ENCODE results near the gene S100A10. TPM values are rescaled to one million over a fixed set of nuclear protein-coding genes. Genes with fewer than 3 reads are reported as not detected.

Gene S100A10
- total and polyA plus RNA-seq, 4 donors, result 7.0 to 99.5 (median 35.4) TPM

- DNase-seq (ENCODE audit: low spot score), result no peak
- H3K27ac ChIP-seq (ENCODE audit: low read depth in 1 of 2, low read length in 2 of 2), result no peak overlapping the region
- WGBS, result 78% methylated on average over 1 of the region's 1 CpG
- H3K9ac ChIP-seq (ENCODE audit: low read depth in 1 of 2, low read length in 2 of 2), result no peak overlapping the region
- TF ChIP-seq TAF1 (conservative IDR thresholded peaks at IDR 0.05) (no peak), CTCF (IDR thresholded peaks at IDR 0.05; ENCODE audit: low read depth, low read length, missing input control) (no peak), JUND (IDR thresholded peaks at IDR 0.05) (no peak), MAX (IDR thresholded peaks at IDR 0.05) (no peak), EGR1 (IDR thresholded peaks at IDR 0.05; ENCODE audit: low read depth in 2 of 2) (no peak), HNF4A (conservative IDR thresholded peaks at IDR 0.05) (no peak), NR2F2 (IDR thresholded peaks at IDR 0.05) (no peak), YY1 (IDR thresholded peaks at IDR 0.05) (no peak), FOXA2 (IDR thresholded peaks at IDR 0.05) (no peak), ZBTB33 (IDR thresholded peaks at IDR 0.05) (no peak)
- H3K36me3 ChIP-seq (ENCODE audit: control insufficient read depth in 4 of 4, insufficient read depth in 3 of 4, low read depth in 1 of 4, low read length in 3 of 4), result no peaks in the 10 kb centered on the region
- peaks cover 0 to 1% (median 0%) of the 10 kb centered on the region in 4 donors for H3K4me1 ChIP-seq (ENCODE audit: control insufficient read depth in 4 of 4, insufficient read depth in 4 of 4, low read length in 3 of 4)
- H3K4me3 ChIP-seq (ENCODE audit: low read depth in 1 of 3, low read length in 3 of 3), result no peak overlapping the region
- no peaks in the 10 kb centered on the region for H3K27me3 ChIP-seq (ENCODE audit: control insufficient read depth in 4 of 4, insufficient read depth in 4 of 4, low read length in 3 of 4)
- no peaks in the 10 kb centered on the region for H3K9me3 ChIP-seq (ENCODE audit: control insufficient read depth in 4 of 4, low read length in 3 of 4)
Measured at GRCh38 chr1:151942882-151943281, 50.8 kb downstream of the S100A10 start.

GRCh38 chr1:151940541-151940940 is 53.1 kb downstream of the S100A10 start:
- no peak overlapping the region for H3K9ac ChIP-seq (ENCODE audit: low read depth in 1 of 2, low read length in 2 of 2)
- H3K36me3 ChIP-seq (ENCODE audit: control insufficient read depth in 4 of 4, insufficient read depth in 3 of 4, low read depth in 1 of 4, low read length in 3 of 4), result no peaks in the 10 kb centered on the region
- 54% methylated on average over 1 of the region's 1 CpG for WGBS
- TF ChIP-seq ATF3 (IDR thresholded peaks at IDR 0.05), result no peak
- no peak for TF ChIP-seq MAX (IDR thresholded peaks at IDR 0.05)
- no peak for TF ChIP-seq TAF1 (conservative IDR thresholded peaks at IDR 0.05)
- H3K9me3 ChIP-seq (ENCODE audit: control insufficient read depth in 4 of 4, low read length in 3 of 4), result no peaks in the 10 kb centered on the region
- no peak overlapping the region for H3K4me3 ChIP-seq (ENCODE audit: low read depth in 1 of 3, low read length in 3 of 3)
- peaks cover 0 to 5% (median 3%) of the 10 kb centered on the region in 4 donors for H3K4me1 ChIP-seq (ENCODE audit: control insufficient read depth in 4 of 4, insufficient read depth in 4 of 4, low read length in 3 of 4)
- H3K27ac ChIP-seq (ENCODE audit: low read depth in 1 of 2, low read length in 2 of 2), result no peak overlapping the region
- no peaks in the 10 kb centered on the region for H3K27me3 ChIP-seq (ENCODE audit: control insufficient read depth in 4 of 4, insufficient read depth in 4 of 4, low read length in 3 of 4)
- DNase-seq (ENCODE audit: low spot score), result no peak

- Histone ChIP-seq H3K27ac (ENCODE audit: low read depth in 1 of 2, low read length in 2 of 2) (no peak overlapping the region), H3K9ac (ENCODE audit: low read depth in 1 of 2, low read length in 2 of 2) (no peak overlapping the region), H3K36me3 (ENCODE audit: control insufficient read depth in 4 of 4, insufficient read depth in 3 of 4, low read depth in 1 of 4, low read length in 3 of 4) (no peaks in the 10 kb centered on the region), H3K9me3 (ENCODE audit: control insufficient read depth in 4 of 4, low read length in 3 of 4) (no peaks in the 10 kb centered on the region), H3K27me3 (ENCODE audit: control insufficient read depth in 4 of 4, insufficient read depth in 4 of 4, low read length in 3 of 4) (no peaks in the 10 kb centered on the region), H3K4me3 (ENCODE audit: low read depth in 1 of 3, low read length in 3 of 3) (no peak overlapping the region), H3K4me1 (ENCODE audit: control insufficient read depth in 4 of 4, insufficient read depth in 4 of 4, low read length in 3 of 4) (peaks cover 0 to 5% (median 3%) of the 10 kb centered on the region in 4 donors)
- no peak for DNase-seq (ENCODE audit: low spot score)
- 67% methylated on average over 1 of the region's 1 CpG for WGBS
- TF ChIP-seq ATF3 (IDR thresholded peaks at IDR 0.05) (no peak), YY1 (IDR thresholded peaks at IDR 0.05) (no peak), CTCF (IDR thresholded peaks at IDR 0.05; ENCODE audit: low read depth, low read length, missing input control) (no peak), NR2F2 (IDR thresholded peaks at IDR 0.05) (no peak), FOXA1 (IDR thresholded peaks at IDR 0.05) (no peak), JUND (IDR thresholded peaks at IDR 0.05) (no peak), ZBTB33 (IDR thresholded peaks at IDR 0.05) (no peak), GABPA (IDR thresholded peaks at IDR 0.05 in 1 of 2, conservative IDR thresholded peaks at IDR 0.05 in 1 of 2) (no peak), TAF1 (conservative IDR thresholded peaks at IDR 0.05) (no peak), HNF4A (conservative IDR thresholded peaks at IDR 0.05) (no peak)
Measured at GRCh38 chr1:151939779-151940178, 53.9 kb downstream of the S100A10 start.
